Stimulated activated CD8-positive, alpha-beta memory T cell treated with anti-CD3 and anti-CD28 coated beads, Interleukin-7, amount 100 ng/mL, for 1 hour (primary cell): ENCODE data around the gene PLD4.
"Not testable (repeated sequence)": the region's sequence is repeated elsewhere in the genome, so short reads cannot be mapped to it uniquely, and the experiment has no call there.

Source experiments
- DNase-seq, 2 donors: peaks; one replicate each; pipeline ENCODE4 v3.0.0-alpha.2; 2020; ENCODE audit warnings: low read depth in 2 of 2

PLD4 gene

GRCh38 chr14:104886690-104887622, 37.7 kb upstream of the PLD4 start:
- no peak for DNase-seq

GRCh38 chr14:104887623-104888488, 36.8 kb upstream of the PLD4 start:
- DNase-seq, result no peak

DNA sequence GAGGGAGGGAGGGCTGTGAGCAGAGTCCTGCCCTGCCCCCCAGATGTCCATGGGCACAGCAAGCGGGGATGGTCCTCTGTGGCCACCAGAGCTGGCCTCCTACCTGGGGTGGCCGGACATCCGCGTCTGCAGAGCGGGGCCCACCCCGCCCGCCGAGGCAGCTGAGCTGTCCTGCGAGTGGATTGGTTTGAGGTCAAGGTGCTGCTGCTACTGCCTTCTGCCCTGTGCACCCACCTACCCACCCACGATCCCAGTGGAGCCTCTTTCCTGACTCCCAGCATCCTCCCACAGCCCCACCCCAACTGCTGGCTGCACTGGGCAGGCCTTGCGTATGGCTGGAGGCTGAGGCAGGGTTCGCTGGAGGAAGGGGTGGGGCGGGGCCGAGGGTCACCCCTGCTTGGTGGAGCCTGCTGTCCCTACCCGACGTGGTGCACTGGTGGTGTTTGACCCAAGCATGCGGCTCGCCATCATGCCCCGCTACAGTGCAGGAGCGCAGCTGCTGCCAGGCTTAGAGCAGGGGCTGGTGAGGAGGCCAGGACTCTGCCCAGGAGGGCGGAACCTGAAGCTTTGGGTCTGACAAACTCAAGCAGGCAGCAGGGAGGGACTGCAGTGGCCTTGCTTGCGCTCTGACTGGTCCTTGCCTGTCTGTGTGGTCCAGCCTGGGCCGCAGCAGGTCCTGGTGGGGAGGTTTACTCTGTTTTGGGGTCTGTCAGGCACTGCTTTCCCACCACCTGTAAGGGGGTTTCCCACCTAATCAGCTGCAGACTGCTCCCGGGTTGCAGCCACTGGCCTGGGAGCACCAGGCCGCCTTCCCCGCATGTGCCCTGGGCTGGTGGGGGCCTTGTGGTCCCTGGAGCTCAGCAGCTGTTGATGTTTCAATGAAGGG, 35.9 kb upstream of the PLD4 start:
- DNase-seq, result no peak

DNA sequence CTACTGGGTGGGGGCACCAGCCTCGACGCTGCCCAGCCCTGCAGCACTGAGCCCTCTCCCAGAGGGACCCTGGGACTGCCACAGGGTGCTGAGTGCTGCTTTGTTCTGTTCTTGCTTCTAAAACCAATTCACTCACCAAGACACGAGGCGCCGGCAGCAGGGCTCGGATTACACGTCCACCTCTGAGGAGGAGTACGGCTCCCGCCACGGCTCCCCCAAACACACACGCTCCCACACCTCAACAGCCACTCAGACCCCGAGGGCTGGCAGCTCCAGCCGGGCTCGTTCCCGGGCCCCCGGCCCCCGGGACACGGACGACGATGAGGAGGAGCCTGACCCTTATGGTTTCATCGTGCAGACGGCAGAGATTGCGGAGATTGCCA, 35.3 kb upstream of the PLD4 start:
- DNase-seq, result no peak

DNA sequence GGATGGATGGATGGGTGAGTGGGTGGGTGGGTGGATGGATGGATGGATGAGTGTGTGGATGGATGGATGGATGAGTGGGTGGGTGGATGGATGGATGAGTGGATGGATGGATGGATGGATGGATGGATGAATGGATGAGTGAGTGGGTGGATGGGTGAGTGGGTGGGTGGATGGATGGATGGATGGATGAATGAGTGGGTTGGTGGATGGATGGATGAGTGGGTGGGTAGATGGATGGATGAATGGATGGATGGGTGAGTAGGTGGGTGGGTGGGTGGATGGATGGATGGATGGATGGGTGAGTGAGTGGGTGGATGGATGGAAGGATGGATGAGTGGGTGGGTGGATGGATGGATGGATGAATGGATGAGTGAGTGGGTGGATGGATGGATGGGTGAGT, 34.4 kb upstream of the PLD4 start:
- DNase-seq, result not testable (repeated sequence)

DNA sequence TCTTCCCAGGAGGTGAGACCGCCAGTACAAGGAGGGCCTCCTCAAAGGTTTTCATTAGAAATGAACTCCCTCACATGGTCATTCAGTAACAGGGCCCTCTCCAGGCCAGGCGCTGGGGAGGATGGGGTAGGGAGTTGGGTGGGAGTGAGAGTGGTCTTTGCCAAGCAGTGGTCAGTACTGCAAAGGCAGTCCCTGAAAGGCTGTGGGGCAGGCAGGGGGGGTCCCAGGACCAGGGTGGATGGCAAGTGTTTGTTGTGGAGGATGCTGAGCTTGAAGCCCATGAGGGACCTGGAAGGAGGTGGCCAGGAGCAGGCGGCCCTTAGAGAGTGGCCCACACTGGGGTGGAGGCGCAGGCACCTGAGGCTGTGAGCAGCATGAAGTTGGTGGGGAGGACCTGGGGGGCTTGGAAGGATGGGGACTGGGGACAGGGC, 33.5 kb upstream of the PLD4 start:
- no peak for DNase-seq

- no peak for DNase-seq
Measured at GRCh38 chr14:104891664-104892530, 32.8 kb upstream of the PLD4 start.

DNA sequence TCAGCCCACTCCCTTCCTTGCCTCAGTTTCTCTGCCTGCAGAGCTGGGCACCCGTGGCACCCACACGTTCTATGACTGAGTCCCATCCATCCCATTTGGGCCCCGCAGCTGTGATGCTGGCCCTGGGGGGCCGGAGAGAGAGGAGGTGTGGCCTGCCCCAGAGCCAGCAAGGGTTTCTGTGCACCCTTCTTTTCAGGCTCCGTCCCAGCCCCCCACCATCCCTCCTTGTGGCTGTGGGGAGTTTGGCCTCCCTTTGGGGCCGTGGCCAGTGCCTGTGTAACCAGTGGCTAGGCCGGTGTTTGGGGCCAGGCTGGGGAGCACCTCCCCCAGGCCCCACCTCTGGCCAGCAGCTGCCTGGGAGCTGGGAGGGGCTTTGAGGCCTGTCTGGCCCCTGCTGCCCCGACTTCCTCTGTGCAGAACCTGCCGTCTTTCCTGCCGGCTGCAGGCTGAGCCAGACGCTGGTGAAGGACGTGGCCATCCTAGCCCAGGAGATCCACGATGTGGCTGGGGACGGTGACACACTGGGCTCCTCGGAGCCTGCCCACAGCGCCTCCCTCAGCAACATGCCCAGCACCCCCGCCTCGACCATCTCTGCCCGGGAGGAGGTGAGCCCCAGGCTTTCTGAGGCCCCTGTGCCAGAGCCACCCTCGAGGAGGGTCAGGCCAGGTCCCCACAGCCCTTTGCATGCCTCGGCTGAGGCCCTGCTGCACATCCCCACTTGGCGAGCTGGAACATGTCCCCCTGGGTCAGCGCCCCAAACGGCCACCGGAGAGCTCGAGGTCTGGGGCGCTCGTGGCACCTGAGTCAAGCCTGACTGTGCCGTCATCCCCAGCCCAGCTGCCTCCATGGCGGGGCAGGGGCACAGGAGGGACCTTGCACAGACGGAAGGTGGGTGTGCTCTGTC, 31.9 kb upstream of the PLD4 start:
- no peak for DNase-seq

GRCh38 chr14:104893435-104894207, 31.1 kb upstream of the PLD4 start:
- no peak for DNase-seq

DNA sequence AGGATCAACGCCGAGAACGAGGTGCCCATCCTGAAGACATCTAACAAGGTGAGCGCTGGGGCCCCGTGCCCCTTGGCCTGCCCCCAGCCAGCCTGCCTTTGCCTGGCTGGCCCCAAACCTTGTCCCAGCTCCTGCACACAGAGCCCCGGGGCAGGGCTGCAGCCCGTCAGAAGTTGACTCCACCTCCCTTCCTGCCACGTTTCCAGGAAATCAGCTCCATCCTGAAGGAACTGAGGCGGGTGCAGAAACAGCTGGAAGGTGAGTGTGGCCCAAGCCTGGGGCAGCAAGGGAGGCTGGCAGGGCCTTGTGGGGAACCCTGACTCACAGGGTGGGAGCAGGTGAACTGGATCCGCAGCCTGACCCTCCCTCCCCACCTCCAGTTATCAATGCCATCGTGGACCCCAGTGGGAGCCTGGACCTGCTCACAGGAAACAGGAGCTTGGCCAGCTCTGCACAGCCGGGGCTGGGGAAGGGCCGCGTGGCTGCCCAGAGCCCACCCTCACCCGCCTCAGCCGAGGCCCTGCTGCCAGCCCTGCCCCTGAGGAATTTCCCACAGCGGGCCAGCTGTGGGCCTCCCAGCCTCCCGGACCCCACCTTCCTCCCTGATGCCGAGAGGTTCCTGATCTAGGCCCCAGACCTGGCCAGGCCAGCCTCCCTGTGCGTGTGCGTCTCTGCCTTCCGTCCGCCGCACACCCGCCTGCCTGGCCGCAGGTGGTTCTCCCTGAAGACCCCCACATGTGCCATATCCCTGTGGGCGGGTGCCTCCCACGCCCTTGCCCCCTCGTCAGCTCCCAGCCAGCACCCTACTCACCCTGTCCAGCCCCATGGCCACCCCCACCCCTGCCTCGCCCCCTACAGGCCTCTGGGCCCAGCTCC, 30.1 kb upstream of the PLD4 start:
- no peak for DNase-seq

DNA sequence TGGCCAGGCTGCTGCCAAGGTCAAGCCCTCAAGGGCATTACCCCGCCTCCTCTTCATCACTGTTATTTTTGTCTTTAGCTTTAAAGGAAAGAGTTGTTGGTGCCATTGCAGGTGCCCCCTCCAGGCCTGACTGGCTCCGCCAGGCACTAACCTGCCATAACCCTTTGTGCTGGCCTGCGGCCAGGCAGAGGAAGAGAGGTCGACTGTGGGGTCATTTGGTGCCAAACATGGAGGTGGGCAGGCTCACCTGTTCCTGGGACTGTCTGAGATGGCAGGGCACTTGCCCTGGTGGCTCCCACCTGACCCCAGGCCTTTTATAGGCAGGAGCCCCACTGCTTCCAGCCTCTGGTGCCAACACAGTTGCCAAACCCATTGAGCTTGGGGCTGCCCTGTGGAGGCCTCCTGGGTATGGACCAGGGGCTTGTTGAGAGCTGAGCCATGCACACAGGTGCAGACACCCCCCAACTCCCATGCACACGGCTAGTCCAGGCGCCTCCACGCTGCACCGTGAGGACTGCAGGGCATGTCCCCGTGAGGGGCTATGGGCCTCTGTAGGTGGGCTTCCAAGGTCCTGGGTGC, 29.4 kb upstream of the PLD4 start:
- no peak for DNase-seq

- no peak for DNase-seq
Measured at GRCh38 chr14:104895786-104896661, 28.7 kb upstream of the PLD4 start.

GRCh38 chr14:104897330-104898194, 27.1 kb upstream of the PLD4 start:
- DNase-seq, result no peak

GRCh38 chr14:104898195-104898558, 26.5 kb upstream of the PLD4 start:
- no peak for DNase-seq

DNA sequence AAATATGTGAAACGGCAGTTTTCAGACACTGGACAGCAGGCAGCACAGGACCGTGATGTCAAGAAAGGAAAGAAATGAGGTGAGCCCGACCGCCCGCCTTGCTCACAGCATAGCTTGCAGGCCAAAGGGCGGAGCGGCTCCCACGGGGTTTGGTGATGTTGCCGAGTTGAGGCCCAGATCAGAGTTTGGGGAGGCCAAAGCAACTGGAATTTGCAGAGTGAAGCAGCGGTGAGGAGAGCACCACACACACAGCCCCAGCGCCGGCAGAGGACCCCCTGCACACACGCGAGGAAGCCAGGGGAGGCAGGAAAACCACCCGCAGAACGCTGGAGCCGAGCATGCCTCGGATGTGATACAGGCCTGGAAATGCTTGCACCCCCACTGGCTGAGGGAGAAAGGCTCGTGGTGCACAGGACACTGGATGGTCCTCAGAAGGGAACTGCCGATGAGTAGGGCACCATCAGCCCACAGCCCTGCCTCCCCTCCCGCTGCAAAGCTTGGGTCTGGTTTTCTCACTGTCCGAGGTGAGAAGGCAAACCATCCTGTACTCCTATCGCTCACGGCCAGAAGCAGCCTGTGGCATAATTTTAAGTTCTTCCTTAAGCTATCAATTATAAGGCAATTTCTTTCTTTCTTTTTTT, 25.7 kb upstream of the PLD4 start:
- no peak for DNase-seq
